NCI-H2196 treated with DMSO at 0.1 percent for 48 hours (cell line): ENCODE results near the gene MPC1.

Experiments
- DNase-seq: peaks from one replicate; lab custom pipeline; 2025; ENCODE audit not compliant: unreplicated experiment; lab: John Stamatoyannopoulos, UW

The MPC1 gene

GRCh38 chr6:166382933-166383801 lies at the start of gene MPC1:
Gene MPC1, minus strand, starts transcription at chr6:166382940. Its CDS starts 64 bp downstream, at chr6:166382876.
- peak; percentile 64 for DNase-seq

GRCh38 chr6:166430269-166430668 lies 47.5 kb upstream of the MPC1 start:
- DNase-seq, result no peak

- DNase-seq, result no peak
Observed at GRCh38 chr6:166424431-166424830, 41.7 kb upstream of the MPC1 start.

- no peak for DNase-seq
Observed at GRCh38 chr6:166423781-166424180, 41.0 kb upstream of the MPC1 start.

- DNase-seq, result no peak
Observed at GRCh38 chr6:166423051-166423745, 40.5 kb upstream of the MPC1 start.

GRCh38 chr6:166422201-166422940 lies 39.6 kb upstream of the MPC1 start:
- DNase-seq, result no peak

GRCh38 chr6:166420351-166420750 lies 37.6 kb upstream of the MPC1 start:
- no peak for DNase-seq

- no peak for DNase-seq
Observed at GRCh38 chr6:166419717-166420116, 37.0 kb upstream of the MPC1 start.

GRCh38 chr6:166419286-166419685 lies 36.5 kb upstream of the MPC1 start:
- no peak for DNase-seq

GRCh38 chr6:166418691-166419143 lies 36.0 kb upstream of the MPC1 start:
- no peak for DNase-seq

- DNase-seq, result no peak
Observed at GRCh38 chr6:166417285-166417691, 34.5 kb upstream of the MPC1 start.

- no peak for DNase-seq
Observed at GRCh38 chr6:166415833-166416347, 33.1 kb upstream of the MPC1 start.

GRCh38 chr6:166415306-166415705 lies 32.6 kb upstream of the MPC1 start:
- no peak for DNase-seq

- no peak for DNase-seq
Observed at GRCh38 chr6:166413491-166413951, 30.8 kb upstream of the MPC1 start.

GRCh38 chr6:166412911-166413384 lies 30.2 kb upstream of the MPC1 start:
- DNase-seq, result no peak

- no peak for DNase-seq
Observed at GRCh38 chr6:166412156-166412910, 29.6 kb upstream of the MPC1 start.

GRCh38 chr6:166411721-166412151 lies 29.0 kb upstream of the MPC1 start:
- no peak for DNase-seq

- no peak for DNase-seq
Observed at GRCh38 chr6:166411271-166411670, 28.5 kb upstream of the MPC1 start.

GRCh38 chr6:166410426-166410935 lies 27.7 kb upstream of the MPC1 start:
- no peak for DNase-seq
